ENCODE data around the gene MED13.
"Not testable (repeated sequence)": the region's sequence is repeated elsewhere in the genome, so short reads cannot be mapped to it uniquely, and the experiment has no call there.

MED13 gene

DNA sequence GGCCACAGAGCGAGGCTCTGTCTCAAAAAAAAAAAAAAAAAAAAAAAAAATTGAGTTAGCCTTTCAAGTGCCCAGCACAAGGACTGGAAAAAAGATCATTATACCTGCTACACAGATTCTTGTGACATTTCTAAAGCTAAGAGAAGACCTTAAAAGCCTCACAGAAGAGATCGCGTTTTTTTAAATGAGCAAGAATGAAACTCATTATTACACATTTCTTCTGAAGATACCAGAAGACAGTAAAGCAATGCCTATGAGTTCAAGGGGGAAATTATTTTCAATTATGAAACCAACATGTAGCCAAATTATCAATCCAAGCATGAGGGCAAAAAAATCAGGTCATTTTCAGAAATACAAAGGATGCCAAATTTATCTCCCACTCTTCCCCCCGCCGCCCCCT lies 56.8 kb downstream of the MED13 start:
- no peak overlapping the region for H3K27ac ChIP-seq
- TF ChIP-seq, protein P1, sequence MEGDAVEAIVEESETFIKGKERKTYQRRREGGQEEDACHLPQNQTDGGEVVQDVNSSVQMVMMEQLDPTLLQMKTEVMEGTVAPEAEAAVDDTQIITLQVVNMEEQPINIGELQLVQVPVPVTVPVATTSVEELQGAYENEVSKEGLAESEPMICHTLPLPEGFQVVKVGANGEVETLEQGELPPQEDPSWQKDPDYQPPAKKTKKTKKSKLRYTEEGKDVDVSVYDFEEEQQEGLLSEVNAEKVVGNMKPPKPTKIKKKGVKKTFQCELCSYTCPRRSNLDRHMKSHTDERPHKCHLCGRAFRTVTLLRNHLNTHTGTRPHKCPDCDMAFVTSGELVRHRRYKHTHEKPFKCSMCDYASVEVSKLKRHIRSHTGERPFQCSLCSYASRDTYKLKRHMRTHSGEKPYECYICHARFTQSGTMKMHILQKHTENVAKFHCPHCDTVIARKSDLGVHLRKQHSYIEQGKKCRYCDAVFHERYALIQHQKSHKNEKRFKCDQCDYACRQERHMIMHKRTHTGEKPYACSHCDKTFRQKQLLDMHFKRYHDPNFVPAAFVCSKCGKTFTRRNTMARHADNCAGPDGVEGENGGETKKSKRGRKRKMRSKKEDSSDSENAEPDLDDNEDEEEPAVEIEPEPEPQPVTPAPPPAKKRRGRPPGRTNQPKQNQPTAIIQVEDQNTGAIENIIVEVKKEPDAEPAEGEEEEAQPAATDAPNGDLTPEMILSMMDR (conservative IDR thresholded peaks at IDR 0.05), result no peak

DNA sequence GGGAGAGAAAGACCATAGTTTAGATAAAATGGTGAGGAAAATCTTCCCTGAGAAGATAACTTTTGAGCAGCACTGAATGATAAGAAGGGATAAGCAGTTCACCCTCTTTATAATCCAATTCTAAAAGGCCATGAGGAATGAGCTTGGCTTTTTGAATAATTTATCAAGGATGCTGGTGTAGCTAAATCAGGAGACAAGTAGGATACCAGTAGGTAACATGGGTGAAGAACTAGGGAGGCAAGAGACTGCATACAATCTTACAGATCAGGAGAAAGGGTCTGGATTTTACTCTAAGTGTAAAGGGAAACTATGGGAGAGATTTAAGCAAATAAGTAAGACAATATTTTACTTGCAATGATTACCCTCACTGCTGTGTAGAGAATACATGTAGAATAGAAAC lies 60.7 kb downstream of the MED13 start:
- TF ChIP-seq, protein P1 (conservative IDR thresholded peaks at IDR 0.05), result no peak
- H3K27ac ChIP-seq, result no peak overlapping the region

DNA sequence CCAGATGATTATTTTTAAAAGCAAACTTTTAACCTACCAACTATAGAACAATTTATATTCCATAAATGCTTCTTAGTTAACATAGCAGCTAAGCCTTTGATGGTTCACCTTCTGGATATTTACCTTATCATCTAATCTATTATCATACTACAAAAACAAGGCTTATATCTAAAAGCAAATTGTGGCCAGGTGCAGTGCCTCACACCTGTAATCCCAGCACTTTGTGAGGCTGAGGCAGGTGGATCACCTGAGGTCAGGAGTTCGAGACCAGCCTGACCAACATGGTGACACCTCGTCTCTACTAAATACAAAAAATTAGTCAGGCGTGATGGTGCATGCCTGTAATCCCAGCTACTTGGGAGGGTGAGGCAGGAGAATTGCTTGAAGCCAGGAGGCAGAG lies 61.9 kb downstream of the MED13 start:
- not testable (repeated sequence) for H3K27ac ChIP-seq

DNA sequence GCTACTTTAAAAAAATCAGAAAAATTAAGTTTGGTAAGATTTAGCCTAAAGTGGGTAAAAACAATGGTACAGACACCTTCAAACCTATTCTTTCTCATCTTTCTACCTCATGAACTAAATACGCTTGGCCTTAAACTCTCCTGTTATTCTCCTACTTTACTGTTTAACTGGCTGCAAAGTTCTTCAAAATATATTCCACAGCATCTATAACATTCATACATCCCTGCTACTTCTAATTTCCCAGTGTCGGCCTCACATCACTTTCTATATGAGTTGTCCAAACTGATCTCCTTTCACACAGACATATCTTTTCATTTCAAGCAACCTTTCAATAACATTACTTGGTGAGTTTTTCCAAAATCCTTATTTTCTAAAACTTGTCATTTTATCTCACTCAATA lies 64.0 kb downstream of the MED13 start:
- no peak overlapping the region for H3K27ac ChIP-seq
- TF ChIP-seq, protein P1 (conservative IDR thresholded peaks at IDR 0.05), result no peak

DNA sequence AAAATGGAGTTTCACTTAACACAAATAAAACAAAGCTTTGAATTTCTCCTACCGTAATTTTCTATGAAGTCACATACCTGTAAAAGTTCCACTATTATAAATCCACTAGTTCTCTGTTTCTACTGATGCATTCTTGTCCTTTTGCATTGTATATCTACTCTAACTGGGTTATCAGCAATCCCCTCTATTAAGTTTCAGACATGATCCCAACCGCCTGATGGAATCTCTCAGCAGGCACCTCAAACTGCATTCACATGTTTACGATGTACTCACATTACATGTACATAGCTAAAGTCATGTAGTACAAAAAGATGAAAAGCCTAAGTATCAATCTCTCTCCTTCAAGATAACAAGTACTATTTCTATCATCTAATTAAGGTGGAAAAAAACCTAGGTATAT lies 64.9 kb downstream of the MED13 start:
- TF ChIP-seq, protein P1 (conservative IDR thresholded peaks at IDR 0.05), result no peak
- H3K27ac ChIP-seq, result no peak overlapping the region; the same call in 1 of the 2 replicates

DNA sequence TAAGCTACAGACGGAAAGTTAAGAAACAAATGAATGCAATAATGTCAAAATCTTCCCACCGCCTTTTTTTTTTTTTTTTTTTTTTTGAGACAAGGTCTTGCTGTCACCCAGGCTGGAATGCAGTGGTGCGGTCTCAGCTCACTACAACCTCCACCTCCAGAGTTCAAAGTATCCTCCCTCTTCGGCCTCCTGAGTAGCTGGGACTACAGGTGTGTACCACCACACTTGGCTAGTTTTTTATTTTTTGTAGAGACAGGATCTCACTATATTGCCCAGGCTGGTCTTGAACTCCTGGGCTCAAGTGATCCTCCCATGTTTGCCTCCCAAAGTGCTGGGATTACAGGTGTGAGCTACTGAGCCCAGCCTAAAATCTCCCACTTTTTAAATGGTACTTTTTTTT lies 66.5 kb downstream of the MED13 start:
- peak overlapping the region; percentile 42 for H3K27ac ChIP-seq

DNA sequence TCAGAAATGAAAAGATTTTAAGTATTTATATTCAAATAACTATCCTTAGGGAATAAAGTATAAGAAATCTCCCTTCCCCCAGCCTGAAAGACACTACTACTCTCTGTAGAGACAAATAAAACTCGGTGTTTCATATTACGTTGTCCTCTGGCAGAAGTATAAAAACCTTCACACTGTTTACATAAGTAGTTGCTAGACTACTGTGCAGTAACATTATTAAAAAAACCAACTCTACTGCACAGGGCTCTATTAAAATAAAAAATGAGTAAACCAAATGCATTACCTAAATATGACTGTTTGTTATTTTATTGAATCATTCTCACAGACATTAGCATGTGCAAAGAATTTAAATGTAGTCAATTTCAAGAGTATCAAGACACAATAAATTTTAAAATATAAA lies 67.4 kb downstream of the MED13 start:
- TF ChIP-seq, protein P1 (conservative IDR thresholded peaks at IDR 0.05), result no peak
- peak overlapping the region; percentile 42 for H3K27ac ChIP-seq

DNA sequence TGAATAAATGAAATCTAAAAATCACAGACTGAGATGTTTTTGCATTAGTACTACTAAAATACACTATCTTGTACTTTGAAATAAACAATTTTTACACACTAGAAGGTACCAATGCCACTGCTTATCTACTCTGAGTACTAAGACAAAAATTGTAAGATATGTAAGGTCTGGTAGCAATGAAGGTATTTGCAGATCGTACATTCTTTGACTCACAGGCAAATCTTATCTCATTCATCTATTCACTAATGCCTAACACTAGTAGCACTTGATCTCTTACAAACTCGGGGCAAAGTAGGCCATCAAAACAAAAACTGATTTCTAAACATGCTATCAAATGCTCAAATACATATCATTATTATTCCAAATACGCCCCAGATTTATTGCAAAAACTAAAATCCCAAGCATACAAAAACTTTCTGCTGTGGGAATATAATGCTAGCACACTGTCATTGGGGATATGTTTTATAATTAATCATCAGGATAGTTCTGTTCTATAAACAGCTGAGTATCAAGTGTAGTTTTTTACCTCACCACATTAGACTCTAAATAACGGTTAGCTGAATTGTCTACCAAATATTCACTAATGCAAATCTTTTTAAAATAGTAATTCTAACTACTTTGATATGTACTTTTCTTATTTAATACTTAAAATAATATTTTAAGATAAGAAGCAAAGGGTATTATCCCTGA lies 68.0 kb downstream of the MED13 start:
- peak overlapping the region; percentile 42 for H3K27ac ChIP-seq
- TF ChIP-seq, protein P1 (conservative IDR thresholded peaks at IDR 0.05), result no peak

DNA sequence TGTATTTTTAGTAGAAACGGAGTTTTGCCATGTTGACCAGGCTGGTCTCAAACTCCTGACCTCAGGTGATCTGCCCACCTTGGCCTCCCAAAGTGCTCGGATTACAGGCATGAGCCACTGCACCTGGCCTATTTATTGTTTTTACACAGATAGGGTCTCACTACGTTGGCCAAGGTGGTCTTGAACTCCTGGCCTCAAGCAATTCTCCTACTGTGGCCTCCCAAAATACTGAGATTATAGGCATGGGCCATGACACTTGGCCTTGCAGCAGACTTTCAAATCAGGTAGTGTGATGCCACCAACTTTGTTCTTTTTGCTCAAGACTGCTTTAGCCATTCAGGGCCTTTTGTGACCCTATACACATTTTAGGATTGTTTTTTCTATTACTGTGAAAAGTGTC lies 75.6 kb downstream of the MED13 start:
- no peak overlapping the region for H3K27ac ChIP-seq
- TF ChIP-seq, protein P1 (conservative IDR thresholded peaks at IDR 0.05), result no peak

Measured in VCaP (cell line).